Measurements from ENCODE around the gene ADGRB3. TPM values are rescaled to one million over a fixed set of nuclear protein-coding genes. Genes with fewer than 3 reads are reported as not detected.

Gene ADGRB3
- total and polyA plus RNA-seq, 4 donors: 0.21 to 2.3 (median 0.48) TPM

DNA sequence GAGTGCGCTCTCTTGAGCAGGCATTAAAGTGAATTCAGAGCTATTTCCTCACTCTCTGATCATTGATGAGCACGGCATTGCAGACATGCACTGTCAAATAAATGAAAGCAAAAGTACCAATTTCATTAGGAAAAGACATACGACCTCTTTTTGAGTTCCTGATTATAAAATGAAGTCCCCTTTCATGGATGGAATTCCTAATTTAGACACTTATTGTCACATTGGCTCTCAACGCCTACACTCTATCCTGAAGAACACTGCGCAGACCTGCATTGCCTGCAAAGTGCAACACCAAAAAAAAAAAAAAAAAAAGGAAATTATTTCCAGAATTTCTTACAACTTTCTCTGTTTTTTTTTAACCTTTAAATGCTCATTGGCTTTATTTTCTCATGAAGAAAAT lies 1.6 kb downstream of the ADGRB3 start (continued):
- TF ChIP-seq, protein P1, sequence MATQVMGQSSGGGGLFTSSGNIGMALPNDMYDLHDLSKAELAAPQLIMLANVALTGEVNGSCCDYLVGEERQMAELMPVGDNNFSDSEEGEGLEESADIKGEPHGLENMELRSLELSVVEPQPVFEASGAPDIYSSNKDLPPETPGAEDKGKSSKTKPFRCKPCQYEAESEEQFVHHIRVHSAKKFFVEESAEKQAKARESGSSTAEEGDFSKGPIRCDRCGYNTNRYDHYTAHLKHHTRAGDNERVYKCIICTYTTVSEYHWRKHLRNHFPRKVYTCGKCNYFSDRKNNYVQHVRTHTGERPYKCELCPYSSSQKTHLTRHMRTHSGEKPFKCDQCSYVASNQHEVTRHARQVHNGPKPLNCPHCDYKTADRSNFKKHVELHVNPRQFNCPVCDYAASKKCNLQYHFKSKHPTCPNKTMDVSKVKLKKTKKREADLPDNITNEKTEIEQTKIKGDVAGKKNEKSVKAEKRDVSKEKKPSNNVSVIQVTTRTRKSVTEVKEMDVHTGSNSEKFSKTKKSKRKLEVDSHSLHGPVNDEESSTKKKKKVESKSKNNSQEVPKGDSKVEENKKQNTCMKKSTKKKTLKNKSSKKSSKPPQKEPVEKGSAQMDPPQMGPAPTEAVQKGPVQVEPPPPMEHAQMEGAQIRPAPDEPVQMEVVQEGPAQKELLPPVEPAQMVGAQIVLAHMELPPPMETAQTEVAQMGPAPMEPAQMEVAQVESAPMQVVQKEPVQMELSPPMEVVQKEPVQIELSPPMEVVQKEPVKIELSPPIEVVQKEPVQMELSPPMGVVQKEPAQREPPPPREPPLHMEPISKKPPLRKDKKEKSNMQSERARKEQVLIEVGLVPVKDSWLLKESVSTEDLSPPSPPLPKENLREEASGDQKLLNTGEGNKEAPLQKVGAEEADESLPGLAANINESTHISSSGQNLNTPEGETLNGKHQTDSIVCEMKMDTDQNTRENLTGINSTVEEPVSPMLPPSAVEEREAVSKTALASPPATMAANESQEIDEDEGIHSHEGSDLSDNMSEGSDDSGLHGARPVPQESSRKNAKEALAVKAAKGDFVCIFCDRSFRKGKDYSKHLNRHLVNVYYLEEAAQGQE (IDR thresholded peaks at IDR 0.05): no peak
- TF ChIP-seq NR2F2 (IDR thresholded peaks at IDR 0.05) (no peak), RXRA (IDR thresholded peaks at IDR 0.05) (no peak), EGR1 (IDR thresholded peaks at IDR 0.05; ENCODE audit: low read depth in 2 of 2) (no peak), FOXA1 (IDR thresholded peaks at IDR 0.05) (no peak), GABPA (IDR thresholded peaks at IDR 0.05 in 1 of 2, conservative IDR thresholded peaks at IDR 0.05 in 1 of 2) (no peak), JUND (IDR thresholded peaks at IDR 0.05) (no peak)

GRCh38 chr6:68637071-68637470 lies 2.0 kb downstream of the ADGRB3 start:
- Histone ChIP-seq H3K9ac (ENCODE audit: low read depth in 1 of 2, low read length in 2 of 2) (no peak overlapping the region), H3K4me1 (ENCODE audit: control insufficient read depth in 4 of 4, insufficient read depth in 4 of 4, low read length in 3 of 4) (peaks cover 4 to 30% (median 23%) of the 10 kb centered on the region in 4 donors), H3K36me3 (ENCODE audit: control insufficient read depth in 4 of 4, insufficient read depth in 3 of 4, low read depth in 1 of 4, low read length in 3 of 4) (no peaks in the 10 kb centered on the region), H3K4me3 (ENCODE audit: low read depth in 1 of 3, low read length in 3 of 3) (no peak overlapping the region), H3K27me3 (ENCODE audit: control insufficient read depth in 4 of 4, insufficient read depth in 4 of 4, low read length in 3 of 4) (peaks cover 0 to 25% (median 3%) of the 10 kb centered on the region in 4 donors), H3K9me3 (ENCODE audit: control insufficient read depth in 4 of 4, low read length in 3 of 4) (no peaks in the 10 kb centered on the region), H3K27ac (ENCODE audit: low read depth in 1 of 2, low read length in 2 of 2) (no peak overlapping the region)
- DNase-seq (ENCODE audit: low spot score): no peak
- TF ChIP-seq, protein P2, sequence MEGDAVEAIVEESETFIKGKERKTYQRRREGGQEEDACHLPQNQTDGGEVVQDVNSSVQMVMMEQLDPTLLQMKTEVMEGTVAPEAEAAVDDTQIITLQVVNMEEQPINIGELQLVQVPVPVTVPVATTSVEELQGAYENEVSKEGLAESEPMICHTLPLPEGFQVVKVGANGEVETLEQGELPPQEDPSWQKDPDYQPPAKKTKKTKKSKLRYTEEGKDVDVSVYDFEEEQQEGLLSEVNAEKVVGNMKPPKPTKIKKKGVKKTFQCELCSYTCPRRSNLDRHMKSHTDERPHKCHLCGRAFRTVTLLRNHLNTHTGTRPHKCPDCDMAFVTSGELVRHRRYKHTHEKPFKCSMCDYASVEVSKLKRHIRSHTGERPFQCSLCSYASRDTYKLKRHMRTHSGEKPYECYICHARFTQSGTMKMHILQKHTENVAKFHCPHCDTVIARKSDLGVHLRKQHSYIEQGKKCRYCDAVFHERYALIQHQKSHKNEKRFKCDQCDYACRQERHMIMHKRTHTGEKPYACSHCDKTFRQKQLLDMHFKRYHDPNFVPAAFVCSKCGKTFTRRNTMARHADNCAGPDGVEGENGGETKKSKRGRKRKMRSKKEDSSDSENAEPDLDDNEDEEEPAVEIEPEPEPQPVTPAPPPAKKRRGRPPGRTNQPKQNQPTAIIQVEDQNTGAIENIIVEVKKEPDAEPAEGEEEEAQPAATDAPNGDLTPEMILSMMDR (IDR thresholded peaks at IDR 0.05; ENCODE audit: low read depth, low read length, missing input control): no peak
- no peak for TF ChIP-seq RAD21 (IDR thresholded peaks at IDR 0.05)
- TF ChIP-seq HNF4G (IDR thresholded peaks at IDR 0.05): no peak
- TF ChIP-seq NR2F2 (IDR thresholded peaks at IDR 0.05): no peak
- no peak for TF ChIP-seq FOXA1 (IDR thresholded peaks at IDR 0.05)
- TF ChIP-seq, protein P3, sequence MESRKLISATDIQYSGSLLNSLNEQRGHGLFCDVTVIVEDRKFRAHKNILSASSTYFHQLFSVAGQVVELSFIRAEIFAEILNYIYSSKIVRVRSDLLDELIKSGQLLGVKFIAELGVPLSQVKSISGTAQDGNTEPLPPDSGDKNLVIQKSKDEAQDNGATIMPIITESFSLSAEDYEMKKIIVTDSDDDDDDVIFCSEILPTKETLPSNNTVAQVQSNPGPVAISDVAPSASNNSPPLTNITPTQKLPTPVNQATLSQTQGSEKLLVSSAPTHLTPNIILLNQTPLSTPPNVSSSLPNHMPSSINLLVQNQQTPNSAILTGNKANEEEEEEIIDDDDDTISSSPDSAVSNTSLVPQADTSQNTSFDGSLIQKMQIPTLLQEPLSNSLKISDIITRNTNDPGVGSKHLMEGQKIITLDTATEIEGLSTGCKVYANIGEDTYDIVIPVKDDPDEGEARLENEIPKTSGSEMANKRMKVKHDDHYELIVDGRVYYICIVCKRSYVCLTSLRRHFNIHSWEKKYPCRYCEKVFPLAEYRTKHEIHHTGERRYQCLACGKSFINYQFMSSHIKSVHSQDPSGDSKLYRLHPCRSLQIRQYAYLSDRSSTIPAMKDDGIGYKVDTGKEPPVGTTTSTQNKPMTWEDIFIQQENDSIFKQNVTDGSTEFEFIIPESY (IDR thresholded peaks at IDR 0.05): no peak
- TF ChIP-seq TAF1 (conservative IDR thresholded peaks at IDR 0.05): no peak
- TF ChIP-seq, protein P4, sequence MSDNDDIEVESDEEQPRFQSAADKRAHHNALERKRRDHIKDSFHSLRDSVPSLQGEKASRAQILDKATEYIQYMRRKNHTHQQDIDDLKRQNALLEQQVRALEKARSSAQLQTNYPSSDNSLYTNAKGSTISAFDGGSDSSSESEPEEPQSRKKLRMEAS (IDR thresholded peaks at IDR 0.05): no peak
- 37% methylated on average over 2 of the region's 2 CpGs for WGBS

- Histone ChIP-seq H3K36me3 (ENCODE audit: control insufficient read depth in 4 of 4, insufficient read depth in 3 of 4, low read depth in 1 of 4, low read length in 3 of 4) (no peaks in the 10 kb centered on the region), H3K4me1 (ENCODE audit: control insufficient read depth in 4 of 4, insufficient read depth in 4 of 4, low read length in 3 of 4) (peaks cover 4 to 30% (median 23%) of the 10 kb centered on the region in 4 donors), H3K27me3 (ENCODE audit: control insufficient read depth in 4 of 4, insufficient read depth in 4 of 4, low read length in 3 of 4) (peaks cover 0 to 23% (median 3%) of the 10 kb centered on the region in 4 donors), H3K4me3 (ENCODE audit: low read depth in 1 of 3, low read length in 3 of 3) (no peak overlapping the region), H3K9ac (ENCODE audit: low read depth in 1 of 2, low read length in 2 of 2) (no peak overlapping the region), H3K27ac (ENCODE audit: low read depth in 1 of 2, low read length in 2 of 2) (no peak overlapping the region), H3K9me3 (ENCODE audit: control insufficient read depth in 4 of 4, low read length in 3 of 4) (no peaks in the 10 kb centered on the region)
- no peak for DNase-seq (ENCODE audit: low spot score)
- 0% methylated on average over 1 of the region's 1 CpG for whole genome bisulfite sequencing
- no peak for TF ChIP-seq NR2F2 (IDR thresholded peaks at IDR 0.05)
- TF ChIP-seq GABPA (IDR thresholded peaks at IDR 0.05 in 1 of 2, conservative IDR thresholded peaks at IDR 0.05 in 1 of 2): no peak
- no peak for TF ChIP-seq FOXA2 (IDR thresholded peaks at IDR 0.05)
- TF ChIP-seq RXRA (IDR thresholded peaks at IDR 0.05): no peak
- no peak for TF ChIP-seq JUND (IDR thresholded peaks at IDR 0.05)
- no peak for TF ChIP-seq EGR1 (IDR thresholded peaks at IDR 0.05; ENCODE audit: low read depth in 2 of 2)
- TF ChIP-seq HNF4A (conservative IDR thresholded peaks at IDR 0.05): no peak
- TF ChIP-seq YY1 (IDR thresholded peaks at IDR 0.05): no peak
- TF ChIP-seq, protein P2 (IDR thresholded peaks at IDR 0.05; ENCODE audit: low read depth, low read length, missing input control): no peak
Measured at GRCh38 chr6:68637782-68638181, 2.7 kb downstream of the ADGRB3 start.
